DND-41 (cell line): Measurements from ENCODE around the gene NDUFAF5.

ENCODE experiments used
- ATAC-seq: fragments of 200-7000 bp; cut with Tn5 transposase; 3 replicates; pipeline ENCODE4 v1.9.1; 2021; ENCODE audit warnings: low read depth; ENCODE audit not compliant: insufficient read depth
- DNase-seq: peaks from one replicate; pipeline ENCODE4 v3.0.0-alpha.2; 2020
- H2AFZ ChIP-seq: 2 replicates; pipeline ENCODE4 v1.6.0; 2012; ENCODE audit warnings: low read depth, low read length
- H3K27ac ChIP-seq: 2 replicates; pipeline ENCODE4 v1.5.1; 2012; ENCODE audit warnings: low read length, inconsistent platforms
- H3K27me3 ChIP-seq: fragments of 200-600 bp; sonication (generic); 2 replicates; pipeline ENCODE4 v1.6.0; 2012; ENCODE audit warnings: low read length, mild to moderate bottlenecking, inconsistent platforms; ENCODE audit not compliant: insufficient read depth, poor library complexity
- H3K36me3 ChIP-seq: 2 replicates; pipeline ENCODE4 v1.5.1; 2012; ENCODE audit warnings: low read length, inconsistent platforms; ENCODE audit not compliant: insufficient read depth
- H3K4me1 ChIP-seq: 2 replicates; pipeline ENCODE4 v1.5.1; 2012; ENCODE audit warnings: mild to moderate bottlenecking, low read length; ENCODE audit not compliant: insufficient read depth
- H3K4me2 ChIP-seq: 2 replicates; pipeline ENCODE4 v1.6.0; 2012; ENCODE audit warnings: mild to moderate bottlenecking, moderate library complexity, low read length, inconsistent platforms; ENCODE audit not compliant: insufficient read depth
- H3K4me3 ChIP-seq, 2 experiments: fragments of 200-600 bp in 1 of 2; shearing (Covaris generic) in 1 of 2; 2 replicates each; pipeline ENCODE4 v1.5.1; 2012 to 2016; ENCODE audit warnings: inconsistent platforms in 2 of 2, low read length in 2 of 2, mild to moderate bottlenecking in 2 of 2, low read depth in 1 of 2, moderate library complexity in 1 of 2
- H3K79me2 ChIP-seq: 2 replicates; pipeline ENCODE4 v1.6.0; 2012; ENCODE audit warnings: low read length, inconsistent platforms; ENCODE audit not compliant: insufficient read depth
- H3K9ac ChIP-seq: 2 replicates; pipeline ENCODE4 v1.6.0; 2012; ENCODE audit warnings: low read depth, mild to moderate bottlenecking, inconsistent platforms, low read length, moderate library complexity
- H3K9me3 ChIP-seq: 2 replicates; pipeline ENCODE4 v1.5.1; 2012; ENCODE audit warnings: low read length, moderate library complexity, mild to moderate bottlenecking, inconsistent platforms; ENCODE audit not compliant: insufficient read depth, severe bottlenecking
- H4K20me1 ChIP-seq: 2 replicates; pipeline ENCODE4 v1.6.0; 2012; ENCODE audit warnings: low read length; ENCODE audit not compliant: insufficient read depth
- CTCF ChIP-seq: IDR thresholded peaks from 2 replicates; pipeline ENCODE4 v1.5.1; 2012; ENCODE audit warnings: borderline replicate concordance, low read length, moderate library complexity, mild to moderate bottlenecking; ENCODE audit not compliant: poor library complexity, severe bottlenecking; ENCODE audit errors: extremely low read depth
- EZH2 ChIP-seq: IDR thresholded peaks from 3 replicates; pipeline ENCODE4 v1.6.1; 2012; ENCODE audit warnings: borderline replicate concordance, low read depth, mild to moderate bottlenecking, moderate library complexity, low read length, inconsistent platforms; ENCODE audit not compliant: severe bottlenecking

NDUFAF5 gene

GRCh38 chr20:13794667-13795066 lies 9.8 kb downstream of the NDUFAF5 start:
- Histone ChIP-seq H3K27me3 (no peaks in the 10 kb centered on the region), H3K9me3 (no peaks in the 10 kb centered on the region), H3K4me1 (peaks cover 32% of the 10 kb centered on the region), H2AFZ (no peak overlapping the region), H4K20me1 (peaks cover 3% of the 10 kb centered on the region; the same call in 1 of the 2 replicates), H3K9ac (no peak overlapping the region), H3K4me3 (no peak overlapping the region), H3K36me3 (peaks cover 98% of the 10 kb centered on the region), H3K79me2 (peaks cover 51% of the 10 kb centered on the region), H3K27ac (no peak overlapping the region), H3K4me2 (no peak overlapping the region)
- ATAC-seq = no peak
- TF ChIP-seq CTCF = no peak
- TF ChIP-seq EZH2 = no peak
- no peak for DNase-seq

GRCh38 chr20:13799040-13799439 lies 14.2 kb downstream of the NDUFAF5 start:
- Histone ChIP-seq H3K27ac (peak overlapping the region; percentile 82), H4K20me1 (no peaks in the 10 kb centered on the region), H3K79me2 (peaks cover 29% of the 10 kb centered on the region), H2AFZ (no peak overlapping the region), H3K9ac (no peak overlapping the region), H3K4me1 (peaks cover 51% of the 10 kb centered on the region), H3K9me3 (no peaks in the 10 kb centered on the region), H3K4me3 (no peak overlapping the region), H3K36me3 (peaks cover 86% of the 10 kb centered on the region), H3K4me2 (peak overlapping the region; percentile 0; the same call in 1 of the 2 replicates), H3K27me3 (no peaks in the 10 kb centered on the region)
- no peak for DNase-seq
- TF ChIP-seq CTCF (no peak), EZH2 (no peak)
- ATAC-seq = no peak

GRCh38 chr20:13799974-13800373 lies 15.1 kb downstream of the NDUFAF5 start:
- Histone ChIP-seq H3K9me3 (no peaks in the 10 kb centered on the region), H2AFZ (no peak overlapping the region), H3K27ac (peak overlapping the region; percentile 82), H3K4me2 (peak overlapping the region; percentile 32), H3K36me3 (peaks cover 86% of the 10 kb centered on the region), H4K20me1 (no peaks in the 10 kb centered on the region), H3K4me3 (no peak overlapping the region), H3K27me3 (no peaks in the 10 kb centered on the region), H3K9ac (peak overlapping the region; percentile 24; the same call in 1 of the 2 replicates), H3K4me1 (peaks cover 51% of the 10 kb centered on the region), H3K79me2 (peaks cover 30% of the 10 kb centered on the region)
- DNase-seq (no peak), ATAC-seq (no peak)
- TF ChIP-seq EZH2 (no peak), CTCF (no peak)
